Lower leg skin (tissue), 4 donors: ENCODE data around the gene JDP2. TPM values are rescaled to one million over a fixed set of nuclear protein-coding genes. Genes with fewer than 3 reads are reported as not detected.
A peak's percentile ranks its signal among the peaks of the same experiment; 100 is the strongest.

ENCODE experiments used
- DNase-seq, 2 donors: peaks; one replicate each; pipeline ENCODE4 v3.0.0-alpha.2; 2019; ENCODE audit warnings: low spot score in 2 of 2
- H3K4me3 ChIP-seq: fragments of 200-600 bp; sonication (generic); 2 replicates; pipeline ENCODE4 v1.5.1; 2017; ENCODE audit warnings: mild to moderate bottlenecking, low read depth; ENCODE audit not compliant: poor library complexity, severe bottlenecking
- CTCF ChIP-seq, 3 donors: fragments of 450-650 bp; IDR thresholded peaks; one replicate each; pipeline ENCODE4 v1.5.1; 2016; ENCODE audit warnings: antibody characterized with exemption in 3 of 3, mild to moderate bottlenecking in 3 of 3, moderate library complexity in 2 of 3
- POLR2A ChIP-seq, 2 donors: fragments of 450-650 bp; IDR thresholded peaks; one replicate each; pipeline ENCODE4 v1.6.1; 2016 to 2017; ENCODE audit warnings: antibody characterized with exemption in 2 of 2, mild to moderate bottlenecking in 1 of 2, moderate library complexity in 1 of 2
- WGBS, 2 donors: methylation state at CpG; one replicate each; pipeline ENCODE4 v1.1.5; 2018; 5-methylcytosine and 5-hydroxymethylcytosine counted together
- intact Hi-C: fragments of 100-400 bp; cut with DNase I; formaldehyde crosslinking; loops from one replicate; pipeline ENCODE4 v1.15.0; 2023; ENCODE audit warnings: low total_unique reads
- total RNA-seq, 4 donors: library from RNA; depleted of rRNA; stranded (reverse); fragments of >200 nt; gene quantifications; one replicate each; pipeline ENCODE4 v1.1.0, GENCODE V29; 2016

The JDP2 gene
- total RNA-seq, 4 donors from 2014 or later: 31.7 to 53.9 (median 36.0) TPM

GRCh38 chr14:75450381-75451276 lies 22.8 kb downstream of the JDP2 start:
- no peak overlapping the region for H3K4me3 ChIP-seq
- TF ChIP-seq POLR2A (IDR thresholded peaks at IDR 0.05): no peak
- TF ChIP-seq CTCF (IDR thresholded peaks at IDR 0.05): no peak
- intact Hi-C loops: no loop called here
- DNase-seq: peak; percentile 75 to 92
- WGBS, 2 donors: 50 to 53% methylated on average over 9 of the region's 9 CpGs

GRCh38 chr14:75452324-75452723 lies 24.5 kb downstream of the JDP2 start:
- H3K4me3 ChIP-seq: no peak overlapping the region
- 39 to 44% methylated on average over 4 of the region's 4 CpGs for WGBS, 2 donors
- TF ChIP-seq POLR2A (IDR thresholded peaks at IDR 0.05): no peak
- no peak for TF ChIP-seq CTCF (IDR thresholded peaks at IDR 0.05)
- DNase-seq: no peak
- intact Hi-C loops: no loop called here

- 11 to 26% methylated on average over 13 to 14 of the region's 14 CpGs for WGBS, 2 donors
- TF ChIP-seq POLR2A (IDR thresholded peaks at IDR 0.05): no peak
- TF ChIP-seq CTCF (IDR thresholded peaks at IDR 0.05): no peak
- no peak overlapping the region for H3K4me3 ChIP-seq
- intact Hi-C loops: no loop called here
- peak; percentile 67 to 93 for DNase-seq
These were observed 25.3 kb downstream of the JDP2 start for GRCh38 chr14:75452900-75453816.

GRCh38 chr14:75453817-75454434 lies 26.1 kb downstream of the JDP2 start:
- TF ChIP-seq CTCF (IDR thresholded peaks at IDR 0.05) (no peak), POLR2A (IDR thresholded peaks at IDR 0.05) (no peak)
- WGBS, 2 donors: 82 to 87% methylated on average over 14 of the region's 14 CpGs
- intact Hi-C loops: no loop called here
- no peak overlapping the region for H3K4me3 ChIP-seq
- DNase-seq: no peak

GRCh38 chr14:75454963-75455546 lies 27.2 kb downstream of the JDP2 start:
- 61% methylated on average over 9 to 12 of the region's 12 CpGs for WGBS, 2 donors
- no peak for TF ChIP-seq POLR2A (IDR thresholded peaks at IDR 0.05)
- no peak for TF ChIP-seq CTCF (IDR thresholded peaks at IDR 0.05)
- intact Hi-C loops: no loop called here
- DNase-seq: peak; percentile 65 to 92
- no peak overlapping the region for H3K4me3 ChIP-seq
